Astrocyte of the spinal cord (primary cell): ENCODE data around the gene SIL1.
"Not testable (repeated sequence)": the region's sequence is repeated elsewhere in the genome, so short reads cannot be mapped to it uniquely, and the experiment has no call there.

Source experiments
- DNase-seq: peaks from one replicate; pipeline ENCODE4 v3.0.0; 2011; ENCODE audit warnings: low read depth, low spot score
- H3K4me3 ChIP-seq: 2 replicates; pipeline ENCODE4 v1.5.1; 2011; ENCODE audit warnings: low read depth, mild to moderate bottlenecking, low read length, moderate library complexity
- CTCF ChIP-seq: IDR thresholded peaks from 2 replicates; pipeline ENCODE4 v1.5.1; 2012; ENCODE audit warnings: low read depth, mild to moderate bottlenecking, low read length, inconsistent platforms
- in situ Hi-C: cut with HindIII; loops from 2 replicates; pipeline ENCODE4 v1.10.0; 2017; ENCODE audit warnings: low sequenced_read_pairs

SIL1 gene

GRCh38 chr5:139116100-139116655 lies 82.0 kb downstream of the SIL1 start:
- in situ Hi-C loops: no loop called here
- no peak for TF ChIP-seq CTCF
- DNase-seq: no peak
- H3K4me3 ChIP-seq: no peak overlapping the region

GRCh38 chr5:139113892-139114291 lies 84.3 kb downstream of the SIL1 start:
- in situ Hi-C loops: no loop called here
- no peak for TF ChIP-seq CTCF
- no peak overlapping the region for H3K4me3 ChIP-seq
- DNase-seq: no peak

- in situ Hi-C loops, H3K4me3 ChIP-seq: not testable (repeated sequence)
These were observed 85.8 kb downstream of the SIL1 start for GRCh38 chr5:139112362-139112761.

GRCh38 chr5:139110526-139111168 lies 87.5 kb downstream of the SIL1 start:
- DNase-seq: no peak
- H3K4me3 ChIP-seq: no peak overlapping the region
- no peak for TF ChIP-seq CTCF
- in situ Hi-C loops: no loop called here

More at GRCh38 chr5:139112362-139112761, 85.8 kb downstream of the SIL1 start:
- DNase-seq: not testable (repeated sequence)

GRCh38 chr5:139108063-139108824 lies 89.9 kb downstream of the SIL1 start:
- H3K4me3 ChIP-seq: no peak overlapping the region
- TF ChIP-seq CTCF: no peak
- peak; percentile 89 for DNase-seq
- in situ Hi-C loops: no loop called here

- DNase-seq: no peak
- no peak overlapping the region for H3K4me3 ChIP-seq
- in situ Hi-C loops: no loop called here
- TF ChIP-seq CTCF: no peak
These were observed 92.5 kb downstream of the SIL1 start for GRCh38 chr5:139105621-139106071.
